Activated CD8-positive, alpha-beta memory T cell treated with anti-CD3 and anti-CD28 coated beads, Interleukin-2, amount 50 U/mL, for 48 hours (primary cell): ENCODE measurements around the gene ANKRD6.

Experiments used
- DNase-seq: peaks from one replicate; pipeline ENCODE4 v3.0.0-alpha.2; 2020

The ANKRD6 gene

GRCh38 chr6:89414215-89414614 lies 18.7 kb upstream of the ANKRD6 start:
- no peak for DNase-seq

- DNase-seq = no peak
Measured at GRCh38 chr6:89415185-89415584, 17.8 kb upstream of the ANKRD6 start.

- no peak for DNase-seq
Measured at GRCh38 chr6:89416796-89417195, 16.2 kb upstream of the ANKRD6 start.

GRCh38 chr6:89430201-89430962 lies 2.6 kb upstream of the ANKRD6 start:
- no peak for DNase-seq

- peak; percentile 68 for DNase-seq
Measured at GRCh38 chr6:89433252-89434149, 549 bp downstream of the ANKRD6 start.

GRCh38 chr6:89434150-89434499 lies 1.2 kb downstream of the ANKRD6 start:
- DNase-seq = no peak

GRCh38 chr6:89434954-89435353 lies 2.0 kb downstream of the ANKRD6 start:
- no peak for DNase-seq

- DNase-seq = no peak
Measured at GRCh38 chr6:89436226-89436625, 3.3 kb downstream of the ANKRD6 start.

- no peak for DNase-seq
Measured at GRCh38 chr6:89438248-89438647, 5.3 kb downstream of the ANKRD6 start.

GRCh38 chr6:89439014-89439413 lies 6.1 kb downstream of the ANKRD6 start:
- no peak for DNase-seq

GRCh38 chr6:89440200-89440599 lies 7.2 kb downstream of the ANKRD6 start:
- DNase-seq = no peak

- no peak for DNase-seq
Measured at GRCh38 chr6:89443658-89444057, 10.7 kb downstream of the ANKRD6 start.

GRCh38 chr6:89449193-89449592 lies 16.2 kb downstream of the ANKRD6 start:
- DNase-seq = no peak

GRCh38 chr6:89452281-89452680 lies 19.3 kb downstream of the ANKRD6 start:
- no peak for DNase-seq

- no peak for DNase-seq
Measured at GRCh38 chr6:89454300-89454699, 21.3 kb downstream of the ANKRD6 start.

GRCh38 chr6:89458704-89459103 lies 25.8 kb downstream of the ANKRD6 start:
- no peak for DNase-seq

- no peak for DNase-seq
Measured at GRCh38 chr6:89459501-89459900, 26.5 kb downstream of the ANKRD6 start.

- DNase-seq = no peak
Measured at GRCh38 chr6:89460713-89461112, 27.8 kb downstream of the ANKRD6 start.

GRCh38 chr6:89462503-89462902 lies 29.6 kb downstream of the ANKRD6 start:
- DNase-seq = no peak

- DNase-seq = no peak
Measured at GRCh38 chr6:89464295-89464694, 31.3 kb downstream of the ANKRD6 start.

GRCh38 chr6:89467437-89467836 lies 34.5 kb downstream of the ANKRD6 start:
- no peak for DNase-seq

GRCh38 chr6:89468998-89469397 lies 36.0 kb downstream of the ANKRD6 start:
- no peak for DNase-seq

- no peak for DNase-seq
Measured at GRCh38 chr6:89471287-89471867, 38.4 kb downstream of the ANKRD6 start.

GRCh38 chr6:89475101-89475500 lies 42.1 kb downstream of the ANKRD6 start:
- no peak for DNase-seq
